GM18519 (cell line): Measurements from ENCODE around the gene STX19.

Experiments used
- ATAC-seq: cut with Tn5 transposase; IDR thresholded peaks from one replicate; pipeline ENCODE4 v1.9.1; 2021; ENCODE audit warnings: mild to moderate bottlenecking, moderate library complexity; ENCODE audit not compliant: unreplicated experiment, low FRiP score

The STX19 gene

DNA sequence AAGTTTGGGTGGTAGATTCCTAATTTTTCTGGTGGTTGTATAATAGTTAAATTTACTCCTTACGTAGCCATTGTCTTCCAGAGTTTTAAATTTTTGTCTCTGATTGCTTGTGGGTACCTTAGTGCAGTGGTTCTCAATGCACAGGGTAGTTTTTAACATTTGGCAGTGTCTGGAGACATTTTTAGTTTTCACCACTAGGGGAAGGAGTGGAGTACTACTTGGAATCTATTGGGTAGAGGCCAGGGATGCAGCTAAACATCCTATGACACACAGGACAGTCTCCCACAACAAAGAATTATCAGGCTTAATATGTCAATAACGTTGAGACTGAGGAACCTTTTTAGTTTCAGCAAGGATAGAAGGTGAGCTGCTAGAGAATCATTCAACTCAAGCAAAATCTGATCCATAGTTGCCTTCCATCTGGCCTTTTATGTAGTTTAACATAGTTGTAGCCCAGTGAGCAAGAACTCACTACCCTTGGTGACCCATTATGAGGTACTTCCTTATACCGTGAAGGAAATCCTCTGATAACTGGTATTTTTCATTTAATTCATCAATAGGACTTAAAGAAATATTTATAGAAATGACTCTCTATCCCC lies 8.6 kb upstream of the STX19 start:
- peak; percentile 85 for ATAC-seq

DNA sequence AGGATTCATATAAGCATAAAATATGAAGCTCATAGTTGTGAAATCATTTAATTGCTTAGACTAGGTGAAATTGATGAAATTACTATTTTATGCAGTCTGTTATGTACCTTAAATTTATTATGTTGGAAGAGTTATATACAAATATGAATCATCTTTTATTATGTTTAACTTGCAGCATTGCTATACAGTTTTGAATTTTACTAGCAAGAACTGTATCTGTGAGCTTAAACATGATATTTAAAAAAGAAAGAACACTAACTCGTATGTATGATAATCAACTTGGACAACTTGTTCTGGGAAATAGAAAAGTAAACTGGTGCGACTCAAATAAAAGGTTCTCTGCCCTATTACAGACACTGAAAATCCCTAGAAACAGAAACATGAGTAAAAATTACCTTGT lies 1.8 kb downstream of the STX19 start:
- ATAC-seq = no peak

- ATAC-seq = no peak
Measured at GRCh38 chr3:94024385-94024784, 4.0 kb downstream of the STX19 start.

DNA sequence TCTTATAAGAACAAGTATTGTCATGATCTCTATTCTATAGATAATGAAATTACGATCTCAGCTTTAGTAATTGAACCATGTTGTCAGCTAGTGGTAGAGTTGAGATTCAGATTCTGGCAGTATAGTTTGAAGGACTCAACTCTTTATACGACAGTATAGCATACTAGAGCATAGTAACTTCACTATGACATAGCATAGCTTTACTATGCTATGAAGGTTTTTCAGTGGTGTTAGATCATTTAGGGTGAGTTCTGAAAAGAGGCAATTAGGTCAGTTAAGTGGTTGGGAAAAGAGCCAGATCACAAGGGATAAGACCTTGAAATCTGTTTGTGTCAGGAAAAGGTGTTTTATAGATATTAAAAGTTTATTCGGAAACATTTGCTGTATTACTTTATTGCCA lies 8.1 kb downstream of the STX19 start:
- ATAC-seq = no peak

- no peak for ATAC-seq
Measured at GRCh38 chr3:94019659-94020058, 8.7 kb downstream of the STX19 start.

- no peak for ATAC-seq
Measured at GRCh38 chr3:94015025-94015424, 13.4 kb downstream of the STX19 start.

DNA sequence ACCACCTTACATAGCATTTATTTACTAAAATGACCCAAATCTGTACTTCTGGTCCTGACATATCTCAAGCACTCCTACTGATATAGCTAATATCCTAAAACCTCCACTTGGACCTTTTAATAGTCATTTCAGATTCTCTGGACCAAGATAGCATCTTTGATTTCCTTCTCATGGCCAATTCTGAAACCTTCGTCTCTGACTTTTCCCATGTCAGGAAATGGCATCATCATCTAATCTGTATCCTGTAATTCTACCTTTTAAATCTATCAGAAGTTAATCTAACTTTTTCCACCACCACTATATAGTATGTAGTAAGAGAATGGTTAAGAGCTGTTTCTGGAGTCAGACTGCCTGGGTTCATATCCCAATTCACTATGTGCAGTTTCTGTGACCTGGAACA lies 16.2 kb downstream of the STX19 start:
- no peak for ATAC-seq

DNA sequence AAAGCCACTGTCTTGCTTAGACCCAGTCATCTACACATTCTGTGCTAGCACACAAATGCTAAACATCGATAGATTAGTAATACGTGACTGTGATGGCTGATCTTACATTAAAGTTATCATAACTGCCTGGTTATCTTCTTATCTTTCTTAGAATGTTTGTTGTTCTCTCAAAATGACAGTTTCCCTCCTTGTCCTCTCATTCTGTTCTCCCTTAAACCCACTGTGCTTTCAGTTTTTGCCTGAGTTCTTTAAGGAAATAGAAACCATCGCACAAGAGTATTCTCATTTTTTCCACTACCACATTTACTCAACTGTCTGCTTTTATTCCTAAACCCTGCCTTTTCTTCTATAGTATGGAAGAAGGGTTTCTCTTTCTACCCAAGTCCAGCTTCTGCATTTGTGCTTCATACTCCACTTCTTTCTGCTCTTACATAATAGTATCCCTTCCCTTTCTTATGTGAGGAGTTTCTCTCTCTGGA lies 17.1 kb downstream of the STX19 start:
- ATAC-seq = no peak

- no peak for ATAC-seq
Measured at GRCh38 chr3:94009608-94010007, 18.8 kb downstream of the STX19 start.

DNA sequence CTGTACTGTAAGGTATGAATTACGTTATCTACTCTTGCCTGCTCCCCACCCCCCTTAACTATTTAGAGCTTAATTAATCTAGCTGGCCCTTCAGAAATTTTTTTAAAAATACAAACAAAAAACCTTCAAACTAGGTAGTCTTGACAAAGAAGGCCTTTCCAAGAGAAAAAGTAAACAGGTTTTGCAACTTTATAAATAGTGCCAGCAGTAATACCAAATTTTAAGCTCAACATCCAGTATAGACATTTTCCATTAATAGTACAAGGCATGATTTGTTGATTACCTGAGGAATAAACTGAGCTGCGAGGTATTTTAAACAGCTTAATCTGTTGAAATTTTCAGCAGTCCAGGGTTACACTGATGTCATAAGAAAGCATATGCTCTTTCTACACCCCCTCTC lies 20.1 kb downstream of the STX19 start:
- no peak for ATAC-seq

- ATAC-seq = peak; percentile 85
Measured at GRCh38 chr3:94004301-94004910, 24.0 kb downstream of the STX19 start.

DNA sequence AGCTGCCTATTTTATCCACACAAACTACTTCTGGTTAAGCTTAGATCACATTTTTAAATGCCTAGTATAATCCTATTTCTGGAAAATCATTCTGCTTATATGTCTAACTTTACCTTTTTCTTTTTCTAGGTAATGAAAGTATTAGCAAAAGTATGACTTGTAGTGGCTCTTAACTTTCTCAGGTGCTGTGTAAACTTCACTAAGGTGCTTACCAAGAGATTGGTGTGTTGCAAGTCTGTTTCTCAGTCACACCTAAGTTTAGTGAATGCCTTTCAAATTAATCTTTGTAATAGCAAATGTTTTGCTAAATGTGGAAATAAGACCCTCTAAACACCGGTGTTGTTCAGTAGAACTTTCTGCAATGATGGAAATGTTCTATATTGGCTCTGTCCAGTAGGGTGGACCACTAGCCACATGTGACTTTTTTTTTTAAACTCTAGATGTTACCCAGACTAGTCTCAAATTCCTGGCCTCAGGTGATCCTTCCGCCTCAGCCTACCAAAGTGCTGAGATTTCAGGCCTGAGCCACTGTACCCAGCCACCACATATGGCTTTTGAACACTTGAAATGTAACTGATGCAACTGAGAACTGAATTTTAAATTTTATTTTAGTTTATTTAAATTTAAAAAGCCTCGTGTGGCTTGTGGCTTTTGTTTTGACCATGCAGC lies 26.4 kb downstream of the STX19 start:
- ATAC-seq = no peak

DNA sequence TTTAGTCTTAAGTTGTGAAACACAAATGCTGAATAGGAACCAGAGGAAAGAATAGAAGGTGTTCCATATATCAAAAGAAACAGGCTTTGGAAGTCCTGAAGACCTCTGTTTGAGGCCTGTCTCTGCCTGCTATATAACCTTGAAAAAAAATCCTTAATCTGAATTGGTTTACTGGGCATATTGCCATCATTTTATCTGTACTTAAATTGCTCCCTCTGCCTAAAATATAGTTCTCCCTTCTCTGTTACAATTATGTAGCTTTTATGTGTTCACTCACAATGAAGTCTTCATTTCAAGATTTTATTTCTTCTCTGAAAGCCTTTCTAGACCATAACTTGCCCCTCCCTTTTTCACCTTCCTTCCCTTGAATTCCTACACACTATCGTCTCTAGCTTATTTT lies 27.2 kb downstream of the STX19 start:
- ATAC-seq = no peak

DNA sequence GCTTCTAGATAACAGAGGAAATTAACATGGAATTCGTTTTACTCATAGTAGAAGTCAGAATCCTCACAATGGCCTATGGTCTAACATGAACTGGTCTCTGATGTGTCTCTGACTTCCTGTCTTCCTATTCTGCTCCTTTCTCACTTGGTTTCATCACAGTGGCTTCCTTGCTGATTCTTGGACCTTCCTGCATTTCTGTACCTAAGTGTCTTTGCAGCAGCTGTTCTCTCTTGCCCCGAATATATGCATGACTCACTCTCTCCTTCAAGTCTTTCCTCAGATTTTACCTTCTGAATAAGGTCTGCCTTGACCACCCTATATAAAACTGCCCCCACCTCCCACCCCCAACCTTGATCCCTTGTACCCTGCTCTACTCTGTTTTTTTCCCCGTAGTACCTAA lies 34.3 kb downstream of the STX19 start:
- ATAC-seq = no peak

GRCh38 chr3:93992207-93992606 lies 36.2 kb downstream of the STX19 start:
- no peak for ATAC-seq

- ATAC-seq = no peak
Measured at GRCh38 chr3:93991631-93992030, 36.8 kb downstream of the STX19 start.

- ATAC-seq = no peak
Measured at GRCh38 chr3:93989241-93989640, 39.2 kb downstream of the STX19 start.

DNA sequence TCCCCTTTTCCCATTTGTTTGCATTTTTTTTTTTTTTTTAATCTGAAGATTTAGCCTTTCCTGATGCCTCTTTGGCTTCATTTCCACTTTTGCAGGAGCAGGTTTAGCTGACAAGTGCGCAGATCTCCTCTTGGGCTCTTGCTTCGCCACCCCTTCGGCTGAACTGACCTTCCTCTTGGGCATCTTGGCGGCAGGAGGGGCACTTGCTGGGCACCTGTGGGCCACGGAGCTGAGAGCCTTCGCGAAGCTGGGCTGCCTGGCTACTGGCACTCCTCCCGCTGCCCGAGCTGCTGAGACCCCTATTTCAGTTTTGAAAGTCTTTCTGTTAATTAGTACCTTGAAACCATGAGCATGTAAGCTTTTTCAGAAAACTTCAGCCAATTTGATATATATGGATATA lies 39.6 kb downstream of the STX19 start:
- ATAC-seq = no peak

- no peak for ATAC-seq
Measured at GRCh38 chr3:93988283-93988682, 40.1 kb downstream of the STX19 start.

DNA sequence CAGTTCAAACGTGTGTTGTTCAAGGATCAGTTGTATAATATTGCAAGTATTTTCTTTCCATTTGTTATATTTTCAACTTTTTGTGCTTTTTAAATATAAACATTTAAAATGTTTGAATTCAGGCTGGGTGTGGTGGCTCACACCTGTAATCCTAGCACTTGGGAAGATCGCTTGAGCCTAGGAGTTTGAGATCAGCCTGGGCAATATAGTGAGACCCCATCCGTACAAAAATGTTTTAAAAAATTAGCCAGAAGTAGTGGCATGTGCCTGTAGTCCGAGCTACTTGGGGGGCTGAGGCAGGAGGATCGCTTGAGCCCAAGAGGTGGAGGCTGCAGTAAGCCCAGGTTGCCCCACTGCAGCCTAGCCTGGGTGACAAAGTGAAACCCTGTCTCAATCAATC lies 43.8 kb downstream of the STX19 start:
- no peak for ATAC-seq

GRCh38 chr3:93983408-93983807 lies 45.0 kb downstream of the STX19 start:
- no peak for ATAC-seq

GRCh38 chr3:93981649-93982048 lies 46.7 kb downstream of the STX19 start:
- ATAC-seq = no peak
